NB4 (cell line): Measurements from ENCODE around the gene AHRR.

ENCODE experiments used
- CTCF ChIP-seq: IDR thresholded peaks from one replicate; pipeline ENCODE4 v1.5.1; 2012; ENCODE audit warnings: low read depth, low read length
- MAX ChIP-seq: IDR thresholded peaks from 2 replicates; pipeline ENCODE4 v1.6.1; 2011; ENCODE audit warnings: low read depth, low read length
- MYC ChIP-seq: IDR thresholded peaks from 2 replicates; pipeline ENCODE4 v1.6.1; 2011; ENCODE audit warnings: low read depth, low read length
- POLR2A ChIP-seq: IDR thresholded peaks from 2 replicates; pipeline ENCODE4 v1.6.1; 2011; ENCODE audit warnings: mild to moderate bottlenecking; ENCODE audit not compliant: insufficient read length; ENCODE audit errors: extremely low read depth

- TF ChIP-seq CTCF: no peak
- peak; percentile 70 for TF ChIP-seq POLR2A
- no peak for TF ChIP-seq MAX
- TF ChIP-seq MYC: peak; percentile 88
Observed at GRCh38 chr5:371811-372555, 50.5 kb downstream of the AHRR start.
